Lung (tissue), 12 donors: ENCODE measurements around the gene NCOA3. TPM values are rescaled to one million over a fixed set of nuclear protein-coding genes. Genes with fewer than 3 reads are reported as not detected.

Experiments used
- ATAC-seq: fragments of 200-7000 bp; cut with Tn5 transposase; one replicate; pipeline ENCODE4 v1.9.1; 2020; ENCODE audit warnings: moderate number of reproducible peaks; ENCODE audit not compliant: insufficient read depth, low FRiP score
- DNase-seq, 3 donors: peaks; one replicate each; pipeline ENCODE4 v3.0.0-alpha.2; 2013 to 2017
- H3K27ac ChIP-seq, 2 donors: one replicate each; pipeline ENCODE4 v1.5.1; 2013; ENCODE audit warnings: mild to moderate bottlenecking in 2 of 2, moderate library complexity in 2 of 2, control low read depth in 1 of 2, inconsistent platforms in 1 of 2, low read depth in 1 of 2, low read length in 1 of 2
- H3K27me3 ChIP-seq, 3 donors: one replicate each; pipeline ENCODE4 v1.5.1; 2013; ENCODE audit warnings: low read length in 2 of 3; ENCODE audit not compliant: control insufficient read depth in 3 of 3, insufficient read depth in 3 of 3
- H3K36me3 ChIP-seq, 4 donors: one replicate each; pipeline ENCODE4 v1.5.1; 2013; ENCODE audit warnings: low read length in 4 of 4, mild to moderate bottlenecking in 1 of 4, moderate library complexity in 1 of 4; ENCODE audit not compliant: control insufficient read depth in 4 of 4, insufficient read depth in 4 of 4
- H3K4me1 ChIP-seq, 5 donors: one replicate each; pipeline ENCODE4 v1.5.1; 2013; ENCODE audit warnings: low read length in 5 of 5, mild to moderate bottlenecking in 2 of 5, moderate library complexity in 1 of 5; ENCODE audit not compliant: control insufficient read depth in 5 of 5, insufficient read depth in 5 of 5
- H3K4me3 ChIP-seq: one replicate; pipeline ENCODE4 v1.5.1; 2013; ENCODE audit warnings: mild to moderate bottlenecking, control low read depth, moderate library complexity
- H3K9ac ChIP-seq, 2 donors: one replicate each; pipeline ENCODE4 v1.5.1; 2013; ENCODE audit warnings: low read length in 2 of 2, control low read depth in 1 of 2; ENCODE audit not compliant: insufficient read depth in 1 of 2
- H3K9me3 ChIP-seq, 4 donors: one replicate each; pipeline ENCODE4 v1.5.1; 2013; ENCODE audit warnings: low read length in 3 of 4, mild to moderate bottlenecking in 1 of 4, moderate library complexity in 1 of 4; ENCODE audit not compliant: control insufficient read depth in 4 of 4, insufficient read depth in 3 of 4
- whole genome bisulfite sequencing, 2 donors: extraction: QIAGEN DNeasy Blood & Tissue Kit; methylation state at CpG; one replicate each; pipeline ENCODE4 v1.1.7; 2013; 5-methylcytosine and 5-hydroxymethylcytosine counted together
- polyA plus RNA-seq, 2 donors: library from polyadenylated mRNA; stranded (reverse); fragments of 200-250 nt; gene quantifications; one replicate each; pipeline ENCODE4 v1.2.1, GENCODE V29; 2013
- total RNA-seq, 2 donors: library from RNA; depleted of rRNA in 1 of 2; stranded (reverse); fragments of >200 nt in 1 of 2; gene quantifications; one replicate each; pipeline ENCODE4 v1.2.1, GENCODE V29; 2014 to 2021
- TF ChIP-seq, protein P1 (sequence below): IDR thresholded peaks from 2 replicates; pipeline ENCODE4 v1.5.1; 2012; ENCODE audit warnings: mild to moderate bottlenecking; ENCODE audit errors: control extremely low read depth, extremely low read depth
- donor health status: control.
- donor health status: control.
- donor health status: Bipolar disorder and iron deficiency.
- donor health status: healthy.
- donor health status: DM: yes; HTN: yes; CAD: no.

The NCOA3 gene
- total and polyA plus RNA-seq, 4 donors = 5.5 to 69.4 (median 22.6) TPM

DNA sequence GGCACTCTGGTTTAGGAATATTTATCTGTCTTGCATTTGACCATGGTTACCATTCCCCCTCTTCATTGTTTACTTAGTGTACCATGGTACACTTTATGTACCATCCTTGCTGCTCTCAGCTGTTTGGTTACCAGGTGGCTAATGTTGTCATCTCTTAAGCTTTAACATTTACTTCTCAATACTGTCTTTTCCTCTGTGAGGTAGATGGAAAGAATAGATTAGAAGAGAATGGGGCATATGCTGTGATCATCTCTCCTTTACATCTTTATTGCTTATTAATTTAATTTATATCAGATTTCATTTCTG lies 109.2 kb downstream of the NCOA3 start:
- peaks cover 0 to 19% (median 0%) of the 10 kb centered on the region in 5 donors for H3K4me1 ChIP-seq
- DNase-seq = no peak
- peak overlapping the region in 1 of 2 donors; percentile 33 for H3K27ac ChIP-seq
- no peak overlapping the region for H3K9ac ChIP-seq
- TF ChIP-seq, protein P1, sequence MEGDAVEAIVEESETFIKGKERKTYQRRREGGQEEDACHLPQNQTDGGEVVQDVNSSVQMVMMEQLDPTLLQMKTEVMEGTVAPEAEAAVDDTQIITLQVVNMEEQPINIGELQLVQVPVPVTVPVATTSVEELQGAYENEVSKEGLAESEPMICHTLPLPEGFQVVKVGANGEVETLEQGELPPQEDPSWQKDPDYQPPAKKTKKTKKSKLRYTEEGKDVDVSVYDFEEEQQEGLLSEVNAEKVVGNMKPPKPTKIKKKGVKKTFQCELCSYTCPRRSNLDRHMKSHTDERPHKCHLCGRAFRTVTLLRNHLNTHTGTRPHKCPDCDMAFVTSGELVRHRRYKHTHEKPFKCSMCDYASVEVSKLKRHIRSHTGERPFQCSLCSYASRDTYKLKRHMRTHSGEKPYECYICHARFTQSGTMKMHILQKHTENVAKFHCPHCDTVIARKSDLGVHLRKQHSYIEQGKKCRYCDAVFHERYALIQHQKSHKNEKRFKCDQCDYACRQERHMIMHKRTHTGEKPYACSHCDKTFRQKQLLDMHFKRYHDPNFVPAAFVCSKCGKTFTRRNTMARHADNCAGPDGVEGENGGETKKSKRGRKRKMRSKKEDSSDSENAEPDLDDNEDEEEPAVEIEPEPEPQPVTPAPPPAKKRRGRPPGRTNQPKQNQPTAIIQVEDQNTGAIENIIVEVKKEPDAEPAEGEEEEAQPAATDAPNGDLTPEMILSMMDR = no peak
- no peak for ATAC-seq
- H3K4me3 ChIP-seq = no peak overlapping the region
- H3K36me3 ChIP-seq = peaks cover 0 to 2% (median 0%) of the 10 kb centered on the region in 4 donors
- H3K27me3 ChIP-seq = no peaks in the 10 kb centered on the region
- H3K9me3 ChIP-seq = peaks cover 0 to 1% (median 0%) of the 10 kb centered on the region in 4 donors

DNA sequence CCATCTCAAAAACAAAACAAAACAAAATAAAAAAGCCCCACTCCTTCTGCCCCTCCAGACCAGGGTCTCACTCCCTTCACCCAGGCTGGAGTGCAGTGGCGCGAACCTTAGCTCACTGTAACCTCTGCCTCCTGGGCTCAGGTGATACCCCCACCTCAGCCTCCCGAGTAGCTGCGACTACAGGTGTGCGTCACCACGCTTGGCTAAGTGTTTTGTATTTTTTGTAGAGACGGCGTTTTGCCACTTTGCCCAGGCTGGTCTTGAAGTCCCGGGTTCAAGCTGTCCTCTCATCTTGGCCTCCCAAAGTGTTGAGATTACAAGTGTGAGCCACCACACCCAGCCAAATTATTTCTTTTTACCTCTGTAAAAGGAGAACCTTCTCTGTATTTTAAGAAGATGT lies 110.1 kb downstream of the NCOA3 start:
- Histone ChIP-seq H3K9me3 (peaks cover 0 to 1% (median 0%) of the 10 kb centered on the region in 4 donors), H3K4me3 (no peak overlapping the region), H3K4me1 (peaks cover 0 to 14% (median 0%) of the 10 kb centered on the region in 5 donors), H3K27ac (no peak overlapping the region), H3K36me3 (peaks cover 0 to 2% (median 0%) of the 10 kb centered on the region in 4 donors), H3K27me3 (no peaks in the 10 kb centered on the region), H3K9ac (no peak overlapping the region)
- DNase-seq (no peak), ATAC-seq (no peak)
- TF ChIP-seq, protein P1 = no peak
- 98 to 99% methylated on average over 9 of the region's 9 CpGs for WGBS, 2 donors

DNA sequence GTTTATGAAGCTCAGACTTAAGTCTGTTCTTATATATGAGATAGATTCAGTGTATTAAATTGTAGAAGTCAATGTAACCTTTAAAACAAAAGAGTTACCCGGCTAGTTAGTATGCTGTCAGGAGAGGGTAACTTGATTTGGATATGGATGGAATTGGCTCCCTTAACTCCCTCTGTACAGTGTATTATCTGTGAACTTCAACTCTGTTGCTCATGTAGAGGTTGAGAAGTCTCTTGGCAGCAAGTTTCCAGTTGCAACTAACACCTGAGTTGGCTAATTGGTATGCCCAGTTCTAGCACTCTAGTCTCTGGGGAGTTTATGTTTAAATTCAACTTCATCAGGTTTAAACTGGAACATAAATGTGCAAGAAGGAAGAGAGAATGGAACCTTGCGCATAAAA lies 111.0 kb downstream of the NCOA3 start:
- no peak overlapping the region for H3K9ac ChIP-seq
- no peak overlapping the region for H3K27ac ChIP-seq
- TF ChIP-seq, protein P1 = no peak
- H3K4me1 ChIP-seq = peaks cover 0 to 13% (median 0%) of the 10 kb centered on the region in 5 donors
- whole genome bisulfite sequencing, 2 donors = 94 to 96% methylated on average over 2 of the region's 2 CpGs
- H3K27me3 ChIP-seq = no peaks in the 10 kb centered on the region
- no peak for DNase-seq
- no peak for ATAC-seq
- no peak overlapping the region for H3K4me3 ChIP-seq
- H3K36me3 ChIP-seq = peaks cover 0 to 2% (median 0%) of the 10 kb centered on the region in 4 donors
- H3K9me3 ChIP-seq = peaks cover 0 to 1% (median 0%) of the 10 kb centered on the region in 4 donors

DNA sequence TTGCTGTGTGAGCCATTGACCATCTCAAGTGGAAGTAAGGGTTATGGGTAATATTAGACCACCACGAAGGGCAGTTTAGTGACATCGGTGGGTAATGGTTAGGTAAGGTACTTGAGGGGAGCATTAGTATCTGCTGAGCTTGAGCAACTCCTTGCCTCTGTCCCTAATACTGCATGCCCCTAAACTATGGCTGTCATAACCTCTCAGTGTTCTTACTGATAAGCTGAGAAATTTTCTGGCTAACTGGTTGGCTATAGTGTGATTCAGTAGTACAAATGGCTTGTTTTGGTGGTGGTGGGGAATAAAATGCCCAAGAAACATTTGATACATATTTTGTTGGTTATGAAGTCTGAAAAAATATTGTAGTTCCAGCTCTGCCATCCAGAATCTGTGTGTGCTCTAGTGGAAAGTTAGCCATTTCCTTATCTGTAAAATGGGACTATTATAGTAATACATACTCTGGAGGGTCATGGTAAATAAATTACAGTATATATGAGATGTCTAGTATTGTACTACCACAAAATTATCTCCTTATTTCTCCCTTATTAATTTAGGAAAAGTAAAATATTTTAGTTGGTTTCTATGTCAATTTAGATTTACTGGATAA lies 113.1 kb downstream of the NCOA3 start:
- no peak overlapping the region for H3K27ac ChIP-seq
- no peak overlapping the region for H3K9ac ChIP-seq
- ATAC-seq (no peak), DNase-seq (no peak)
- no peak overlapping the region for H3K4me3 ChIP-seq
- WGBS, 2 donors = 97 to 100% methylated on average over 2 of the region's 2 CpGs
- H3K36me3 ChIP-seq = peaks cover 0 to 2% (median 0%) of the 10 kb centered on the region in 4 donors
- peaks cover 0 to 1% (median 0%) of the 10 kb centered on the region in 4 donors for H3K9me3 ChIP-seq
- H3K4me1 ChIP-seq = peaks cover 0 to 13% (median 0%) of the 10 kb centered on the region in 5 donors
- H3K27me3 ChIP-seq = no peaks in the 10 kb centered on the region
- TF ChIP-seq, protein P1 = no peak
